GM18517 (cell line): ENCODE data around the gene PEX14.

Experiments used
- ATAC-seq: cut with Tn5 transposase; IDR thresholded peaks from one replicate; pipeline ENCODE4 v1.9.1; 2021; ENCODE audit warnings: mild to moderate bottlenecking, moderate library complexity; ENCODE audit not compliant: unreplicated experiment

The PEX14 gene

DNA sequence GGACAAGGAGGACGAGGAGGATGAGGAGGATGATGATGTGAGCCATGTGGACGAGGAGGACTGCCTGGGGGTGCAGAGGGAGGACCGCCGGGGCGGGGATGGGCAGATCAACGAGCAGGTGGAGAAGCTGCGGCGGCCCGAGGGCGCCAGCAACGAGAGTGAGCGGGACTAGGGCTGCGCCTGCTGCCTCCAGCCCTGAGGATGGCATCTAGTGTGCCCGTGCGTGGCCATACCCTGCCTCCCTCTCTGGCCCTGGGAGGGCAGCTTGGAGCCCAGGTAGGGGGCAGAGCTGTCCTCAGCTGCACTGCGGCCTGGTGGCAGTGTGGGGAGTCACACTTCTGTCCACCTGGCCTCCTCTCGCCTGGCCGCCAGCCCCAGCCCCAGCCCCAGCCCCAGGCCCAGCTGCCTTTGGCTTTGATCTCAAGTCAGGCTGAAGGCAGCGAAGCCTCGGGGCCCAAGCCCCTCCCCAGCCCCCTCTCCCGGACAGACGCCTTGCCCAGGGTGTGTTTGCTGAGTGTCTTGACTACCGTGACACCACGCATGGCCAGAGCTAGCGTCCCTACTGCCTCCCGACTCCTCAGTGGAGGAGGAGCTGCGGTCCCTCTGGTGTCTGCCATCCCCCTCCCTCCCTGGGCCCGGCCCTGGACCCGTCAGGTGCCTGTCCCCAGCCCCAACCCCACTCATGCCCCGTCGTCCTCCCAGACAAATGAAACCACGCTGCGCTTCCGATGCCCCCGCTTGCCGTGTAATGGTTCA is 155.2 kb downstream of the PEX14 start:
- no peak for ATAC-seq

DNA sequence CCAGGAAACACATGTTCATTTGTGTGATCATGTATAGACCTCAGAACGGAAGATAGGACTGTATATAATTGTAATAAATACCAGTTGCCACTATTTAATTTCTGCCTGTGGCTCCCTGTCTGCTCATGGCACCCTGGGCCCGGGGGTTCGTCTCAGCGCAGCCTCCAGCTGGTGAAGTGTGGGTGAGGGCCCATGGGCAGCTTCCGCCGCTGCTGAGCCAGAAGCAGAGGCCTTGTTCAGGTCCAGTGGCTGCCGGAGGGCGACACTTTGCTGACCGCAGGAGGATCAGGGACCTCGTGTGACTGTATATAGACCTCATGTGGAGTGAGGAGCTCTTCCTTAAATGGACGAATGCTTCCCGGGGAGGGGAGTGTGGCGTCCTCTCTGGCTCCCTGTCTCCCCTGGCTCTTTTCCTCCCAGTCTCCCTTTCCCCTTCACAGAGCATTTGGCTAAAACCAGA is 155.9 kb downstream of the PEX14 start:
- ATAC-seq, result no peak

DNA sequence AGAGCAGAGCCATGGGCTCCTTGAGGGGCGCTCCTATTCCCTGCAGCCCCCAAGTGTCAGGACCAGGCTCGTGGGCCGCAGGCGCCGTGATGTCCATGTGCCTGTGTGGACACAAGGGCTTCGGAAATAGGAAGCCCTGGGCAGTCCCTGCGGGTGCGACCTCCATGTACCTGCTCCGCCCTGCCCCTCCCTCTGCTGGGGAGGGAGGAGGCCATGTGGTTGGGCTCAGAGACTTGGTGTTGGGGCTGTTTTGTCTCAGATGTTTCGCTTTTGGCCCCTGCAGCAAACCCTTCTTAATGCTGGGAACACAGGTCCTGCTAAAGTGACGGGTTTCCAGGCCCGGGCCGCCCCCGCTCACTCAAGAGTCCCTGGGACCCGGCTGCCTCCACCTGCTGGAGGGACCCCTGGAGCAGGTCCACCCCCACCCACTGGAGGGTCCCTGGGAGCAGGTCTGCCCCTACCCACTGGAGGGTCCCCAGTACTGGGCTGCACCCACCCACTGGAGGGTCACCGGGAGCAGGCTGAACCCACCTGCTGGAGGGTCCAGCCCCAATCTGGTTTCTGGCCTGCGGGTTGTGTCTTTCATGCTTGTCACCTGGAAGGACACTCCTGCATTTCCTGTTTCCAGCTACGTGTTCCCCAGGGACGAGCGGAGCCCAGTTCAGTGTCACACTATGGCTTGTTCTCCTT is 156.5 kb downstream of the PEX14 start:
- no peak for ATAC-seq

DNA sequence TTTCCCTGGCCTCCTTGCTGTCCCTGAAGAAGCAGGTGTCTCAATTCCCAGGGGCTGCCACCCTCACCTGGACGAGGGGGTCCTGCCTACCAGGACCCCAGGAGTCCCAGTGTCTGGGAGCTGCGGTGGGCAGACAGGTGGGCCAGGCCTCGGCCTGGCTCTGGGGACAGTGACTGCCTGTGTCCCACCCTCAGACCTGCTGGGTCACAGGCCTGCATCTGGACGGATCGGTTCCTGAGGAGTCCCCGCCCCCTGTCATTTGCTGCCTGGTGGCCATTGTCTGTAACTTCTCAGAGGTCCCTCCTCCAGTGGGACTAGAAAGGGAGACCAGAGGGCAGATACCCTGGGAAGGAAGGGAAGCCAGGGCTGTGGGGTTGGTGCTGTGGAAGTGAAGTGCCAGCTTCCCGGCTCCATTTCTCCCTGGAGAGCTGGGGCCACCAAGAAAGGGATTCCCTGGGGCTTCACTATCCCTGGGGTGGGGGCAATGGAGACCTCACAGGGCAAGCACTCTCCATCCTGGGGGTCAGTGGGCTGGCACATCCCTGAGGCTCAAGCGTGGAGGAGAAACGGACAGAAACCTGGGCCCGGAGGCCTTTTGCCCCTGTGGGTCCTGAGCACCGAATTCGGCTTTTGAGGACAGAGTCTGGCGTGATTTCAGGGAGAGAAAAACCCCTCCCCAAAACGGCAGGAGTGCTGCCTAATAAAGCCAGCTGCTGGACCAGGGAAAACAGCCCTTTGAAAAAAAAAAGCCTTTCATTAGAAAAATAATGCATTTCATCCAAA is 157.3 kb downstream of the PEX14 start:
- ATAC-seq, result no peak

DNA sequence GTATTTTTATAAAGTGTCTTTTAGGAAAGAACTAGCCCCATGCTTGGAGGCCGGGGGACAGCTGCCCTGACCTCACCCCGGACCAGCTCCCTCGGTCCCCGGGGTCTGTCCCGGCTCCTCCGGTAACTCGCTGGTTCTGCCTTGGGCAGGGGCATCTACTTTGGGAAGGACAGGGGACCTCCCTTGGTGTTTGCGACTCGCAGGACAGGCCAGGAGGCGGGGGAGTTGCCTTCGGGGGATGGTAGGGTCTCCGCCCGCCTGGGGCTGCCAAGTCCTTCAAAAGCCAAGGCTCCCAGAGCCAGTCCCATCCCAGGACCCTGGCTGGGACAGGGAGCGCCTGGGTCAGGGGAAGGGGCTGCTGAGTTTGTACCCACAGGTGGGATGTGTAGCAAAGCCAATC is 157.9 kb downstream of the PEX14 start:
- ATAC-seq, result no peak

DNA sequence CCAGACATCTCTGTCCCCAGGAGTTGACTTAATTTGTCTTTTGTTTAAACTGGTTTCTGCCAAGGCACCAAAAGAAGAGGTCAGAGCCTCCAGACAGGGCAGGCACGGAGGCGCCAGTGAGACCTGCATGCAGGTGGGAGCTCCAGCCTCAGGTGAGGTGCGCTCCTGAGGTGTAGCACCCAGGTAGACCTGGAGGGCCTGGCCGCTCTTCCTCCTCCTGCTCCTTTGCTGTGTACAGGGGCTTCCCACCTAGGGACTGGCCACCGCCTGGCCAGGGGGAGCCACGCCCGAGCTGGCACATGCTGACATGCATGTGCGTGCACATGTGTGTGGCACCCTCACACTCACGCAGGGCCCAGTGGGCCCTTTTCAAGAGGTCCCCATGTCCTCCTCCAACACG is 158.7 kb downstream of the PEX14 start:
- no peak for ATAC-seq

DNA sequence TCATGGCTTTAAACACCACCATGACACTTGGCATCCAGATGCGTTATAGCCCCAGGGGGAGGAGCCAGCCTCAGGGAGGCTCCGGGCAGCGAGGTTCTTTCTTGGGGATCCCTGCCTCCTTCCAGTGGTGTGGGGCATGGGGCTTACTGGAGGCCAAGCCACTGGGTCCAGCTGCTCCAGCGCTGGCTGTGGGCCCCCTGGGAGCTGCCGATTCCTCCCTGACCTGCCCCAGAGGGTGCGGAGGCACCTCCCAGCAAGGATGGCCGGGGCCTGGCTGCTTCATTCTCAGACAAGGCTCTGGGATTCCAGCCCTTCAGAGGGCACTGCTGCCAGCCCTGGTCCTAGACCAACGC is 159.3 kb downstream of the PEX14 start:
- ATAC-seq, result no peak

DNA sequence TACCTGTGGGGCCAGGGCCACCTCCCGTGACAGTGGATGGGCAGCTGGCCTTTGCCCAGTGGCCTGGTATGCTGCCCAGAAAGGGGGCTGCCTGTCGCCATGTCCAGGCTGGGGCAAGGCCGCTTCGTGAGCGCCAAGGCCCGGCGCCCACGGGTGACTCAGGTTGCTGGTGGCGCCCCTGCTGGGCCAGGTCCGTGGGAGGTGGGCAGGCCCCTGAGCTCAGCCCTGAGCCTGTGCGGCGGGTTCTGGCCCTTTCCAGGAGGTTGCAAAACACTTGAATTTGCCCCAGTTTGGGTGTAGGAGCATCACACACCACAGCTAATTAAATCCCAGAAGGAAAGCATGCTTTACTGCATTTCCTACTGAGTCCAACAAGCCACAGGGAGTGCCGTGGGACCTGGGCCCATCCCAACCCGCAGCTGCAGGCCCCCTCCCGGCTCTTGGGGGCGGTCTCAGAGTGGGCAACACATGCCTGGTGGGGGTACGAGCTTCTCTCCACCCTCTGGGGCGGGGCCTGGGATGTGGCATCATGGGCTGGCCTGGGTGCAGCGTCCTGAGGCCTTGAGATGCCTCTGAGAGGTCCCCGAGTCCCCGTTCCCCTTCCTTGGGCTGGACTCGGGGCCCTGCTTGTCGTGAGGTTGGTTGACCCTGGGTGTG is 159.8 kb downstream of the PEX14 start:
- no peak for ATAC-seq

DNA sequence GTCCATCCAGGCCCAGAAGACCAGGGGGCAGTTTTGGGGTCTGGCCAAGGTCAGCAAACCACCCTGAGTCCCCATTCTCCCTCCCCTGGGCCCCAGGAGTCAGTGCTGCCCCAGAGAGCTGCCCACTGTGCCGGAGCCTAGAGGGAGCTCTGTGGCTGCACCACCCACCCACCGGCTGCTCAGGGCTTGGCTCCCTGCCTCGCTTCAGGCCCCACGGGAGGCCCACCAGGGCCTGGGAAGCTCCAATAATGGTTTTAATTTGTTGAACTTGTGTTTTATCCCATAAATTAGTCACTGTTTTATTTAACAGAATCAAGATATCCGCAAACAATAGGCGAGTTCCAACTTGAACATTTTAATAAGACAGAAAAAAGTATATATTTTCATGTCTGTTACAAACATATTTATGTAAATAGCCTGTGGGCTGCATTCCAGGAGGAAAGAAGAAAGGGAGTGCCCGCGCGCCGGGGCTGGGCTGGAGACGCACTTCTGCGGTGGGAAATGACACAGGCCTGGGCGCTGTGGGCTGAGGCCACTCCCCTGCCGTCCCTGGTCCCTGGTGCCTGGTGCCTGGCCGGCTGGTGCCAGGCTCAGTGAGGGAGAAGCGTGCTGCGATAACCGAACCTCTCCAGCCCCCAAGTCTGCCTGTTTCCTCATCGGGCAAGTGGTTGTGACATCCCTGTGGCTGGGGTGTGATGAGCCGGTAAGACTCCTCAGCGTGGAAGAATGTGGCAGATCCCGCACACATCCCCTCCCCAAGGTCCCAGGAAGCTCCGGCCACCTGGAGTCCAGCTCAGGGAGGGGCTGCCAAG is 160.5 kb downstream of the PEX14 start:
- ATAC-seq, result no peak

DNA sequence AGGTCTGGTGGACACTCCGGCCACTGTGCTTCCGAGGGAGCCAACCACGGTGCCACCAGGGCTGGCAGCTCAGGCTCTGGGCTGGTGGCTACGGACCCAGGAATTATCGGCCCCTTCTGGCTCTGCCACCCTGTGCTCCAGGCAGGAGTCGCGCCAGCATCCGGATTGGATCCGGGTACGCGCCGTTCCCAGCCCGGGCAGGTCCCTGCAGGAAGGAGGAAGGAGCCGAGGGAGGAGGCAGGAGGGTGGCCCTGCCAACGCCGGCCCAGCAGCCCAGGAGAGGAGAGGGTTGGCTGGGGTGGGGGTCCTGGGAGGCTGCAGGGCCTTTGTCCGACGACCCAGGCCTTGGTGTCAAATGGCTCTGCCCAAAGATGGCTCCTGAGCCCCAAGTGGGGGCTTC is 161.2 kb downstream of the PEX14 start:
- ATAC-seq, result no peak

DNA sequence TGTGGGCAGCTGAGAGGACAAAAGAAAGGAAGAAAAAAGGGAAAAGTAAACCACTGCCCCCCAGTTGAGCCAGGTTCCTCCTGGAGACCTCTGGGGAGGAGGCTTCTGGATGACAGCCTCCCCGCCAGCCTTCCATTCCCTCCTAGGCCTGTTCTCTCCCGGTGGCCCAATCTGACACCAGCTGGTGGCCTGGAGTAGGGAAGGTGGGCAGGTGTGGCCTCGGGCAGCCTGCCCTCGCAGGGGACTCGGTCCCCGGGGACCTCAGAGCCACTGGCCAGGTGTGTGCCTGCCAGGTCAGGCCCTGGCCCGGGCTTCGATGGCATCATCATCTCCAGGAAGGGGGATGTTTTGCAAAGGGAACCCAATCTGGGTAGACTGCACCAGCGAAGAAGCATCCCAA is 162.7 kb downstream of the PEX14 start:
- no peak for ATAC-seq

DNA sequence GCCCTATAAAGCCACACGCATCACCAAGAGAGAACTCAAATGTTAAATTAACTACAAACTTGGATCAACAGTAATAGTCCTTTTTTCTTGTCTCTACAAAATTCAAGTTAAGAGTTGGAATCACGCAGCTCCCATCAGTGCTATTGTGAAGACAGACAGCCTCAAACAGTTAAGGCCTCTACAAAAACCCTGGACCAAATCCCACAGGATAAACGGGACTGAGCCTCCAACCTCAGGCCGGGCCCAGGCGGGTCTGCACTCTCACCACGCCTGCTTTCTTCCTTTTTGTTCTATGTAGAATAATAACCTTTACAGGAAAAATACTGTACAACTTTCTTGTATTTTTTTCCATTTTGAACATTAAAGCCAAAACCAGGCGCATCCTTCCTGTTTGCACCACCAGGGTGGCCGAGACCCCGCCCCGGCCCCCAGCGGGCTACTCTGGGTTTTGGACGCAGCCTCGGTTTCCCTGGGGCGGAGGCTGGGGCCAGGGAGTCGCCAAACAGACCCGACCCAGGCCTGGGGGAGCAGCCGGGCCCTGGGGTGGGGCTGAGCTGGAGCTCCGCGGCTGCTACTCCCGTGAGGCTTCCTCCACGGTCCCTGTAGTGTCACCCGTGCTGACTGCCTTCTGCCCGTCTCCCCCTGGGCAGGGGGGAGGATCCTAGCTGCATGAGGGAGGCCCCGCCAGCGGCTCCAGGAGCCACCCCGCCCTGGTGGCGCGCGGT is 163.2 kb downstream of the PEX14 start:
- no peak for ATAC-seq

DNA sequence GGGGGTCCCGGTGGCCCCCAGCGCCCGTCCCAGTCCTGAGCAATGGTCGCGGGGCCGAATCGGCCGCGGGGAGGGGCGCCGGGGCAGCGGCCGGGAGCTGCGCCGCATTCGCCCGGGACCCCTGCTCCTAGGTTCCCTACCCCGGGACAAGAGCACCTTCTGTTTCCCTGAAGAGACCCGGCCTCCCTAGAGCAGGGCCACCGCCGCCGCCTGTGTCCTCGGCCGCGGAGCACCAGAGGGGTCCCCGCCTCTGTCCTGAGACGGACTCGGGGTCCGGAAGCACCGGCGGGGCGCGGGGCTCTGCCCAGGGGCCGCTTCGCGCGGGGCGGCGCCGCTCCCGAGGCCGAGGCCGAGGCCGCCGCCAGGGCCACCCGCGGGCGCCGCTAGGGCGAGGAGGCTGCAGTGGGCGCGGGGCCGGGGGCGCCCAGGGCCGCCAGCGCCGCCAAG is 163.8 kb downstream of the PEX14 start:
- no peak for ATAC-seq

DNA sequence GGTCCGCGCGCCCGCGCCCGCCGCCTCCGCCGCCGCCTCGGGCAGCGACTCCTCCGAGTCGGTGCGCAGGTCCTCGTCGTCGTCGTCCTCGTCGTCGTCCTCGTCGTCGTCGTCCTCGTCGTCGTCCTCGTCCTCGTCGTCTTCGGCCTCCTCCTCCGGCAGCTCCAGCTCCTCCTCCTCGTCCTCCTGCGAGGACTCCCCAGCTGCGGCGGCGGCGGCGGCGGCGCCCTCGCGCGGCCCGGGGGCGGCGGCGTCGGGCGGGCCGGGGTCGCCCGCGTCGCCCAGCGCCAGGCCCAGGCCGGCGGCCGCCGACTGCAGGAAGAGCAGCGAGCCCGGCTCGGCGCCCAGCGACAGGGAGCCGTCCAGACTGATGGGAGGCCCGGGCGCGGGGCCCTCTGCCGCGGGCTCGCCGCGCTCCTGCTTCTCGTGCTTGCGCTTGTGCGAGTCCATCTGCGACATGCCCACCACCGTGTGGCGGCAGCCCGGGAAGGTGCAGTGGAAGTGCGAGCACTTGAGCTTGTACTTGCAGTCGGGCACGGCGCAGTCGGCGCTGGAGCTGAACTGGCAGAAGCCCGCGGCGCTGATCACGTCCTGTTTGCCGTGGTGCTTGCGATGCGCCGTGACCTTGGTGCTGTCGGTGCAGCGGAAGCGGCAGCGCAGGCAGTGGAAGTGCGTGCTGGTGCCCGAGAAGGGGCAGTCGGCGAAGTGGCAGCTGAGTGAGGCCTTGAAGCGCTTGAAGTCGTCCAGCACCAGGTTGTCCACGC is 164.4 kb downstream of the PEX14 start:
- ATAC-seq, result no peak

DNA sequence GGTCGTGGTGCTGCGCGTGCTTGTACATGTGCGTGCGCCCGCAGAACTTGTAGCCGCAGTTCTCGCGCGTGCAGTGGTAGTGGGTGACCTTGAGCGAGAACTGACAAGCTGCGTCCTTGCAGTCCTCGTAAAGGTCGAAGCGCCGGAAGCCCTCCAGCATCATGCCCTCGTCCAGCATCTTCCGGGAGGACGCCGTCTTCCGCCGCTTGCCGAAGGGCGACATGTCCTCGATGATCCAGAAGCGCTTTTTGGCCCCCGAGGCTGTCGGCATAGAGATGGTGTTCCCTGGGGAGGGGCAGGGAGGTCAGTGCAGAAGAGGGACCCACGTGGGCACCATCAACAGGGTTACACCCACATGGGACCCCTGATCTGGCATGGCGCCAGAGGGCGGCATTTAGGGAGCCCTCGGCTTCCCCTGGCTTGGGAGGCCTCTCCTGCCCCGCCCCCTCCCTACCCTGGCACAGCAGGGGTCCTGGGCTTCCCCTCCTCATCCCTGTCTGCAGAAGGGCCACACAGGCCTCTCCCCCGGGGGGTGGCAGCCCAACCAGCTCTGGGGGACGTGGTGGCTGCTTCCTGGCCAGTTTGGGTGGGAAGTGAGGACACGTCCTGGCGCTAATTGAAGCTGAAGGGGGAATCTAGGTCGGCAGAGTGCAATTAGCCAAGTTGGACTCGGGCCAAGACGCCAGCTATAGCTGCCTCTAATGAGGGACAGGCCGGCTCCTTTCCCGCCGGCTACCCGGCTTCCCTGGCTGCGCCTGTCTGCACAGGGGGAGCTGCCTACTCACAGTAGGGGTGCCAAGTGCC is 165.2 kb downstream of the PEX14 start:
- no peak for ATAC-seq

DNA sequence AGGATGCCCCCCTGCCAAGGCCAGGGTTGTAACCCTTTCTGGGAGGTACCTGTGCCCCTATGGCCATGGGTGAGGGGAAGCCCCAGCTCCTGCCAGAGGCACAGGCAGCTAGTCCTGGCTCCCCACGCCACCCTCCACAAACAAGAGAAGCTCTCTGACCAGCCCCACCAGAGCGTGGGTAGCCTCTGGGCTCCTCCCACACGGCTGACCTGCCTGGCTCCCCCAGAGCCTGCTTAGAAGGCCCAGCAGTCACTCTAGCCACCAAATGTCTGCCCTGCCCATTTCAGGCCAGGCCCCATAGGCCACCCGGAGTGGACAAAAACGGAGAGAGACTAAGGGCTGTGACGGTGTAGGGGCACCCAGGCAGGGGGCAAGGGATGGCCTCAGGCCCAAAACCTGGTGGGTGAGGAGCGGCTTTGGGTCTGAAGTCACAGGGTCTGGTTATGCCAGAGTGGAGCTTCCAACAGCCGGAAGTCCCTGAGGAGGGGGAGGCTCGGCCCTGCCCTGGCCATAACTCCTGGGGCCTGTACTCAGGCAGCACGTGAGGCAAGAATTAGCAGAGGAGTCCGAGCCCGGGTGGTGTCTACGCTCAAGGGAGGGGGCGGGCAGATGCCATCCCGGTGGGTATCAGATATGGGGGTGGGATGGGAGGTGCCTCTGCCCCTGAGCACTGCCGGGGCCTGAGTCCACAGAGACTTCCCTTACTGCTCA is 166.2 kb downstream of the PEX14 start:
- no peak for ATAC-seq

DNA sequence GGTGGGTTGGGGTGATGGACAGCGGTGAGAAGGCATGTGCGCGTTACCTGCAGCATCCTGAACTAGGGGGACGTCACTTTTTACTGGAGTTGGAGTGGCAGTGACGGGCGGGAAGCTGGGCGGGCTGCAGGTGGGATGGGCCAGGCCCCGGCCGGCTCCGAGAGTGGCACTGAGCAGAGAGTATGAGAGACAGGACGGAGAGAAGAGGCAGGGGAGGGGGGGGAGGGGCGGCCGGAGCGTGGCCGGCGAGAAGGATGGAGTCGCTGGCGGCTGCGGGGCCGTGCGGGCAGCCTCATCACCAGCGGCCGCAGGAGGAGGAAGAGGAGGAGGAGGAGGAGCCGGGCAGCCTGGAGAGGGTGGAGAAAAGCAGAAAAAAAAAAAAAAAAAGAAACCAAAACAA is 167.2 kb downstream of the PEX14 start:
- no peak for ATAC-seq
